ENCODE measurements around the gene GRIP1.

The GRIP1 gene

GRCh38 chr12:66688846-66689439 is 10.1 kb upstream of the GRIP1 start:
- TF ChIP-seq MYC (IDR thresholded peaks at IDR 0.05; ENCODE audit: low read depth, low read length) (no peak; the same call in 1 of the 2 replicates), CTCF (IDR thresholded peaks at IDR 0.05; ENCODE audit: low read depth, low read length) (peak; percentile 43)
- DNase-seq (ENCODE audit: low read depth) = peak; percentile 52
- no peak overlapping the region for H3K4me3 ChIP-seq (ENCODE audit: low read depth, low read length)

GRCh38 chr12:66684222-66684621 is 5.3 kb upstream of the GRIP1 start:
- no peak for DNase-seq (ENCODE audit: low read depth)

GRCh38 chr12:66683822-66684221 is 4.9 kb upstream of the GRIP1 start:
- H3K4me3 ChIP-seq (ENCODE audit: low read depth, low read length) = no peak overlapping the region
- TF ChIP-seq MAX (IDR thresholded peaks at IDR 0.05; ENCODE audit: low read depth, low read length) = no peak
- TF ChIP-seq CTCF (IDR thresholded peaks at IDR 0.05; ENCODE audit: low read depth, low read length) = no peak
- no peak for TF ChIP-seq POLR2A (IDR thresholded peaks at IDR 0.05; ENCODE audit: extremely low read depth, insufficient read length)
- TF ChIP-seq MYC (IDR thresholded peaks at IDR 0.05; ENCODE audit: low read depth, low read length) = no peak
- DNase-seq (ENCODE audit: low read depth) = no peak

More at GRCh38 chr12:66684222-66684621, 5.3 kb upstream of the GRIP1 start:
- no peak overlapping the region for H3K4me3 ChIP-seq (ENCODE audit: low read depth, low read length)
- no peak for TF ChIP-seq MYC (IDR thresholded peaks at IDR 0.05; ENCODE audit: low read depth, low read length)
- no peak for TF ChIP-seq CTCF (IDR thresholded peaks at IDR 0.05; ENCODE audit: low read depth, low read length)
- no peak for TF ChIP-seq POLR2A (IDR thresholded peaks at IDR 0.05; ENCODE audit: extremely low read depth, insufficient read length)
- TF ChIP-seq MAX (IDR thresholded peaks at IDR 0.05; ENCODE audit: low read depth, low read length) = no peak

- H3K4me3 ChIP-seq (ENCODE audit: low read depth, low read length) = no peak overlapping the region
- DNase-seq (ENCODE audit: low read depth) = no peak
- TF ChIP-seq MAX (IDR thresholded peaks at IDR 0.05; ENCODE audit: low read depth, low read length) (no peak), CTCF (IDR thresholded peaks at IDR 0.05; ENCODE audit: low read depth, low read length) (no peak), MYC (IDR thresholded peaks at IDR 0.05; ENCODE audit: low read depth, low read length) (no peak)
Observed at GRCh38 chr12:66683073-66683472, 4.2 kb upstream of the GRIP1 start.

- TF ChIP-seq POLR2A (IDR thresholded peaks at IDR 0.05; ENCODE audit: extremely low read depth, insufficient read length) (no peak), MYC (IDR thresholded peaks at IDR 0.05; ENCODE audit: low read depth, low read length) (no peak), MAX (IDR thresholded peaks at IDR 0.05; ENCODE audit: low read depth, low read length) (no peak), CTCF (IDR thresholded peaks at IDR 0.05; ENCODE audit: low read depth, low read length) (no peak)
- DNase-seq (ENCODE audit: low read depth) = no peak
Observed at GRCh38 chr12:66679461-66680084, 697 bp upstream of the GRIP1 start.

More at GRCh38 chr12:66679461-66680084, 697 bp upstream of the GRIP1 start:
- H3K4me3 ChIP-seq (ENCODE audit: low read depth, low read length) = no peak overlapping the region

Measured in NB4 (cell line).